Thoracic aorta (tissue), 2 donors: ENCODE data around the gene GPR18. TPM values are rescaled to one million over a fixed set of nuclear protein-coding genes. Genes with fewer than 3 reads are reported as not detected.
"Not testable (repeated sequence)": the region's sequence is repeated elsewhere in the genome, so short reads cannot be mapped to it uniquely, and the experiment has no call there.

Experiments used
- ATAC-seq: fragments of 150-250 bp; one replicate; pipeline ENCODE4 v1.8.0; 2017; ENCODE audit warnings: low read depth; ENCODE audit not compliant: insufficient number of reproducible peaks, low FRiP score
- DNase-seq: peaks from one replicate; pipeline ENCODE4 v3.0.0-alpha.2; 2020; ENCODE audit warnings: low spot score
- H3K27ac ChIP-seq, 2 donors: fragments of 200-600 bp; sonication (generic); 1 replicate in 1 of 2; 2 replicates in 1 of 2; pipeline ENCODE4 v1.5.1; 2016; ENCODE audit warnings: mild to moderate bottlenecking in 2 of 2, moderate library complexity in 2 of 2
- H3K27me3 ChIP-seq: fragments of 200-600 bp; sonication (generic); replicated peaks from 2 replicates; pipeline ENCODE4 v1.6.0; 2016; ENCODE audit warnings: mild to moderate bottlenecking; ENCODE audit not compliant: insufficient read depth
- H3K36me3 ChIP-seq: fragments of 200-600 bp; sonication (generic); one replicate; pipeline ENCODE4 v1.5.1; 2016
- H3K4me1 ChIP-seq, 2 donors: fragments of 200-600 bp; sonication (generic); 1 replicate in 1 of 2; 2 replicates in 1 of 2; pipeline versions ENCODE4 v1.5.1 to v1.6.0; 2016; ENCODE audit warnings: low read depth in 2 of 2, mild to moderate bottlenecking in 1 of 2; ENCODE audit not compliant: control insufficient read depth in 1 of 2
- H3K4me3 ChIP-seq: fragments of 200-600 bp; sonication (generic); 2 replicates; pipeline ENCODE4 v1.5.1; 2016; ENCODE audit warnings: mild to moderate bottlenecking
- H3K9me3 ChIP-seq: fragments of 200-600 bp; sonication (generic); 2 replicates; pipeline ENCODE4 v1.5.1; 2016
- total RNA-seq, 2 donors: library from RNA; depleted of rRNA; stranded (reverse); fragments of >200 nt; gene quantifications; one replicate each; pipeline versions ENCODE4 v1.1.0 to v1.2.3, GENCODE V29; 2016
- TF ChIP-seq, protein P1 (sequence below): fragments of 200-600 bp; sonication (generic); IDR thresholded peaks from one replicate; pipeline ENCODE4 v1.5.1; 2019; ENCODE audit warnings: antibody characterized with exemption

GPR18 gene
- total RNA-seq, 2 donors from 2014 or later, result not detected

DNA sequence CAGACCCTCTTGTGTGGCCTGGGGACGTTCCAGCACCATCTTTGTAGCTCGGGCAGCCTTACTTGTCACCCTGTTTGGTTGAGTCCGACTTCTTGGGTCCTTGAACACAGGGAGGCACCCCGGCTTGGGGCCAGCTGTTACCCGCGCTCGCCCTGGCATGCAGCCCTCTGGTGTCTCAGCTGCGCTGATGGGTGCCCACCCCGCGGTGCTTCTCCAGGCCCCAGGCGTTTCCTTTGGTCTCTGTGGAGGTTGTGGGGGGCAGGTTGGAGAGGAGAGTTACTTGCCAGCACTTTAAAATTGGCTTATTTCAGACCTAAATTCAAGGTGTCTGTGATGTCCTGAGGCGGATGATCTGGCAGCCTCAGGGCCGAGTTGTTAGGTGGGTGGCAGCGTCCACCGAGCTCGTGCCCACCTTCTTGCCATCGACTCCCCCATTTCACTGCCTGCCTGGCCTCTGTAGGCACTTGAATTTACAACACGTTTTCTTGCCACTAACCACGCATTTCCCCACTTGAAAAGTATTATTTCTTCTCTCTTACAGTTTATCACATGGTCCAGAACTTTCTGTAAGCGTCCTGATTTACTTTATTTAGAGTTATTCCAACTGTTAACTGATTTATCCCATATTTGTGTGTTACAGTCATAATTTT is 40.6 kb downstream of the GPR18 start:
- H3K27me3 ChIP-seq, result no peaks in the 10 kb centered on the region
- H3K36me3 ChIP-seq, result no peaks in the 10 kb centered on the region
- no peak for DNase-seq
- H3K4me1 ChIP-seq, result peaks cover 41 to 50% of the 10 kb centered on the region in 2 donors
- H3K4me3 ChIP-seq, result no peak overlapping the region
- no peaks in the 10 kb centered on the region for H3K9me3 ChIP-seq
- TF ChIP-seq, protein P1, sequence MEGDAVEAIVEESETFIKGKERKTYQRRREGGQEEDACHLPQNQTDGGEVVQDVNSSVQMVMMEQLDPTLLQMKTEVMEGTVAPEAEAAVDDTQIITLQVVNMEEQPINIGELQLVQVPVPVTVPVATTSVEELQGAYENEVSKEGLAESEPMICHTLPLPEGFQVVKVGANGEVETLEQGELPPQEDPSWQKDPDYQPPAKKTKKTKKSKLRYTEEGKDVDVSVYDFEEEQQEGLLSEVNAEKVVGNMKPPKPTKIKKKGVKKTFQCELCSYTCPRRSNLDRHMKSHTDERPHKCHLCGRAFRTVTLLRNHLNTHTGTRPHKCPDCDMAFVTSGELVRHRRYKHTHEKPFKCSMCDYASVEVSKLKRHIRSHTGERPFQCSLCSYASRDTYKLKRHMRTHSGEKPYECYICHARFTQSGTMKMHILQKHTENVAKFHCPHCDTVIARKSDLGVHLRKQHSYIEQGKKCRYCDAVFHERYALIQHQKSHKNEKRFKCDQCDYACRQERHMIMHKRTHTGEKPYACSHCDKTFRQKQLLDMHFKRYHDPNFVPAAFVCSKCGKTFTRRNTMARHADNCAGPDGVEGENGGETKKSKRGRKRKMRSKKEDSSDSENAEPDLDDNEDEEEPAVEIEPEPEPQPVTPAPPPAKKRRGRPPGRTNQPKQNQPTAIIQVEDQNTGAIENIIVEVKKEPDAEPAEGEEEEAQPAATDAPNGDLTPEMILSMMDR, result no peak
- H3K27ac ChIP-seq, result no peak overlapping the region
- no peak for ATAC-seq

DNA sequence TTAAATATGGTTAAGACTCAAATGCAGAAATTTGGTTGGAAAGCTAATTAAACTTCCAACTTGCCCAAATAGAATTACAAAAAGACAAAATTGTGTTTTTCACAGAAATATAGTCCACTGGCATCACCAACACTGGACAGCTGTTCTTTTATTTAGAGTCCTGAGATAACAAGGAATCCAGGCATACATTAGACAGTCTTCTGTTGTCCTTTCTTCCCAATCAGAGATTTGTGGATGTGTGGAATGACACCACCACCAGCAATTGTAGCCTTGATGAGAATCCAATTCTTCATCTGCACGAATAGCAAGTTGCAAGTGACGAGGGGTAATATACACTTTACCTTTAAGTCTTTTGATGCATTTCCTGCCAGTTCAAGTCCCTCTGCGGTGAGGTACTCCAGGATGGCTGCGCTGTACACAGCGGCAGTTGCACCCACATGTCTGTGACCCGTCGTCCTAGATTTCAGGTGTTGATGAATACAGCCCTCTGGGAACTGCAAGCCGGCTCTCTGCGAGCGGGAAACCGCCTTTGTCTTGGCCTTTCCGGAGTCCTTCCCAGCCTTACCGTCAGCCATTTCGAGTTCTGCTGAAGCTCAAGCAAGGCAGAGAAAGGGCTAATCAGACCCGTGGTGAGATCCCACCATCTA is 42.9 kb downstream of the GPR18 start:
- no peaks in the 10 kb centered on the region for H3K9me3 ChIP-seq
- no peaks in the 10 kb centered on the region for H3K36me3 ChIP-seq
- DNase-seq (no peak), ATAC-seq (no peak)
- H3K4me1 ChIP-seq, result peaks cover 35 to 40% of the 10 kb centered on the region in 2 donors
- TF ChIP-seq, protein P1, result no peak
- peak overlapping the region; percentile 24 for H3K4me3 ChIP-seq
- no peaks in the 10 kb centered on the region for H3K27me3 ChIP-seq
- H3K27ac ChIP-seq, result no peak overlapping the region

DNA sequence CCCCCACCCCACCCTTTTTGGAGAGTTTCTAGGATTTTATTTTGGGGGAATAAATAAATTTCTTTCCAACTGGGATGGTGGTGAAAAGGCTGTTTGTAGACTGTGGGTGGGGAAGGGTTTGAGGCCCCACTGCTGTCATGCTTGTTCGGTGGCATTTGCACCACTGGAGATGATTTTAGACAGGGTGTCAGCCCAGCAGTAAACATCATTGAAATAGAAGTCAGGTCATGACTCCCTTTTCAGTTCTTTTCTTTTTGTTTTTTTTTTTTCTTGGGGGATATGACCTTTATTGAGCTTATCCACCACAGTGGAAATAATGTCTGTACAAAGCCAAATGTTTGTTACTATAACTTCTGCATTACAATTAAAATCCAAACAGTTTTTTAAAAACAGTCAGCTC is 43.4 kb downstream of the GPR18 start:
- Histone ChIP-seq H3K9me3 (no peaks in the 10 kb centered on the region), H3K27ac (no peak overlapping the region), H3K36me3 (no peaks in the 10 kb centered on the region), H3K4me1 (peaks cover 29 to 35% of the 10 kb centered on the region in 2 donors), H3K4me3 (no peak overlapping the region), H3K27me3 (no peaks in the 10 kb centered on the region)
- no peak for DNase-seq
- TF ChIP-seq, protein P1, result no peak
- no peak for ATAC-seq

DNA sequence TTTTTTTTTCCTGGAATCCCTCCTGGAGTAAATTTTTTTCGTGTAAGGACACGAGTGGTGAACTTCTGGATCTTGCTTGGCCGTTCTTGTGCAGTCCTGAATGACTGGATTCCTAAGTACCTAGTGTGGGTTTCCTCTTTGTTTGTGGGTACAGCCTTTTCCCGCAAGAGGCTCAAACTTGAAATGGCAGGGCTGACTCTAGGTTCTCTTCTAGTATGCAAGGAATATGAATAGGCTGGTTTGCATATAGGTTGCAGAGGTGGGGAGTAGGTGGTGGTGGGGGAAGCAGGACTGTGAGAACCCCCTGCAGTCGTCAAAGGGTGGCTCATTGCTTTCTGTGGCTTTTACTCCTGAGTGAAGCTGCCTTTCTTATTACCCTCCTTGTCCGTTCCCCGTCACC is 43.9 kb downstream of the GPR18 start:
- Histone ChIP-seq H3K27ac (no peak overlapping the region), H3K36me3 (no peaks in the 10 kb centered on the region), H3K4me3 (no peak overlapping the region), H3K4me1 (peaks cover 26 to 30% of the 10 kb centered on the region in 2 donors), H3K9me3 (no peaks in the 10 kb centered on the region), H3K27me3 (no peaks in the 10 kb centered on the region)
- TF ChIP-seq, protein P1, result no peak
- DNase-seq, result no peak
- ATAC-seq, result no peak

DNA sequence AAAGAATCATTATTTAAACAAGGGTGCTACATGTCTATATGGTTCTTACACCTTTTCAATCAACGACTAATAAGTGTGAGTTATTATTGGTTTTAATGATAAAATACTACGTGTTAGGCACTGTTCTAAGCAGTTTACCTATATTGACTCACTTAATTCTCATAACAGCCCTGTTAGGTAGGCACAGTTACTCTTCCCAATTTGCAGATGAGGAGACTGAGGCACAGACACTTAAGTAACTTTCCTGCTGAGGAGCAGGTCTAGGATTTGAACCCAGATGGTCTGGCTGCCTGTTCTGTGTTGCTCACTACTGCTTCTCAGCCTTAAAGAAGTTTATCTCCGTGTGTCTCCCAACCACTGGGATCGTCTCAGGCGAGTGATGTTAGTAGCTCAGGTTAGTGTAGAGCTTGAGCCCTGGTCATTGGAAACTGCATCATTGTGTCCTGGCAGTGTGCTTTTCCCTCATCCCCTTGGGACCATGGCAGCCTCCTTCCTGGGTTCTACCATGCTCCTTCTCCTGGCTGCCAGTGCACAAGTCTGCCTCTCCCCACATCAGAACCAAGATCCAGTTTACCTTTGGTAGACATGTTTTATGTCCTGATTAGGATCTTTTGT is 46.7 kb downstream of the GPR18 start:
- ATAC-seq (no peak), DNase-seq (no peak)
- Histone ChIP-seq H3K27me3 (no peaks in the 10 kb centered on the region), H3K27ac (no peak overlapping the region), H3K4me3 (no peak overlapping the region), H3K9me3 (no peaks in the 10 kb centered on the region), H3K36me3 (no peaks in the 10 kb centered on the region), H3K4me1 (peaks cover 3 to 8% of the 10 kb centered on the region in 2 donors)
- TF ChIP-seq, protein P1, result no peak

DNA sequence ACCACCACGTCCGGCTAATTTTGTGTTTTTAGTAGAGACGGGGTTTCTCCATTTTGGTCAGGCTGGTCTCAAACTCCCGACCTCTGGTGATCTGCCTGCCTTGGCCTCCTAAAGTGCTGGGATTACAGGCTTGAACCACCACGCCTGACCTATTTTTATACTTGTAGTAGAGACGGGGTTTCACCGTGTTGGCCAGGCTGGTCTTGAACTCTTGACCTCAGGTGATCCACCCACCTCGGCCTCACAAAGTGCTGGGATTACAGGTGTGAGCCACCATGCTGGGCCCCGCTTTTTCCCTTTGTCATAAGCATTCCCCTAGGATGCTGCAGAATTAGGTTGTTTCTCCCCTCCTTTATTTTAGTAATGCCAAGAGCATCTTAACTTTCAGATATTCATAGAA is 47.6 kb downstream of the GPR18 start:
- H3K9me3 ChIP-seq, H3K4me1 ChIP-seq, H3K36me3 ChIP-seq, DNase-seq, H3K4me3 ChIP-seq, H3K27me3 ChIP-seq, H3K27ac ChIP-seq, ATAC-seq: not testable (repeated sequence)
